ENCODE measurements around the gene PAX8.
"Not testable (repeated sequence)": the region's sequence is repeated elsewhere in the genome, so short reads cannot be mapped to it uniquely, and the experiment has no call there.

PAX8 gene

GRCh38 chr2:113278742-113279139 lies at the start of gene PAX8:
Gene PAX8, minus strand, starts transcription at chr2:113278921. Its CDS starts 527 bp downstream, at chr2:113278394.
- no peak for DNase-seq

DNA sequence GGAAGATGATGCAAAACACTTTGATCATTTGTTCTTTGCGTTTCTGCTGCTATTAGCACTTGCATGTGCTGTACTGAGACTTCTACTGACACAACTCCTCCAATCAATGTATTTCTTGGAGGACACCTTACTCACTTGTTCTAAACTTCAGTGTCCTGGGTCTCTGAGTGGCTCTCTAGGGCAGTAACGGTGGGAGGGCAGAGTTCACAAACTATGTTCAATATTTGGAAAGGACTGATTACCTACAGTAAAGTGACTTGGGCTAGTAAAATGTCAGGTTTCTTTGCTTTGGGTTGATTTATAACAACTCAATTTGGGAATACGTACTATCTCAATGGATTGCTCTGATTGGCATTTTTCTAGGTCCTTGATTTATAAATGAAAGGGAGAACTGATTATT lies 49.3 kb upstream of the PAX8 start:
- DNase-seq = no peak

- DNase-seq = not testable (repeated sequence)
These were observed 46.5 kb upstream of the PAX8 start for GRCh38 chr2:113325161-113325731.

- DNase-seq = no peak
These were observed 46.0 kb upstream of the PAX8 start for GRCh38 chr2:113324684-113325160.

DNA sequence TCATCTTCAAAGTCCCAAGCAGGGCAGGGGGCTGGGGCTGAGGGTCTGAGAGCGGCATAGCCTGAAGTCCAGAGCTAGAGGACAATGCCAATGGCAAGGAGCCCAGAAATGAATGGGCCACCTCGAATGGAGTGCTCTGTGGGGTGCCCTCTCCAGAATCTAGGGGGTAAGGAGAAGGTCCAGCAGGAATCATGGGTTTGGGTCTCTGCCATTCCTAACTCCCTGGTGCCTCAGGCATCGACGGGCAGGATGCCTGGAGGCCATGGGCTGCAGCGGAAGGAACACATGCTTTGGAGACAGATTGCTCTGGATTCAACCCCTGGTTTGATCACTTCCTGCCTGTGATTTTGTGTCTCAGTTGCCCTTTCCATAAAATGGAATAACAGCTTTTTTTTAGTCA lies 44.4 kb upstream of the PAX8 start:
- not testable (repeated sequence) for DNase-seq

GRCh38 chr2:113320106-113320505 lies 41.4 kb upstream of the PAX8 start:
- not testable (repeated sequence) for DNase-seq

- not testable (repeated sequence) for DNase-seq
These were observed 40.2 kb upstream of the PAX8 start for GRCh38 chr2:113318941-113319340.

- DNase-seq = no peak
These were observed 37.4 kb upstream of the PAX8 start for GRCh38 chr2:113316085-113316484.

DNA sequence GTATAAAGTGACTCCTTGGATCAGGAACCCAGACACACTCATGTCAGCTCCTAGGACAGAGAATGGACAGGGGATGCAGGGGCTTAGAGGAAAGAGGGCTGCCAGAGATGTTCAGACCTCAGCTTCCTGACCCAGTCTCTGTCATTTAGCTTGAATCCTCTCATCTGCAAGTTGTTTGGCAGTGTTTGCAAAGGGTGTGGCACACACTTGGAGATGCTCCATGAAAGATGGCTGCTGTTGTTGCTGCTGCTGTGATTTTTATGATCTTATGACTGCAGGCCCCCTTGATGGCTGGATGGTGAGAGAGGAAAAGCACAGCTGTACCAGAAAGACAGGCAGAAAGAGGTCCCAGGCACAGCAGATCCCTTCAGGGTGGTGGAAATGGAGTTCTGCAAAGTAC lies 35.9 kb upstream of the PAX8 start:
- not testable (repeated sequence) for DNase-seq

DNA sequence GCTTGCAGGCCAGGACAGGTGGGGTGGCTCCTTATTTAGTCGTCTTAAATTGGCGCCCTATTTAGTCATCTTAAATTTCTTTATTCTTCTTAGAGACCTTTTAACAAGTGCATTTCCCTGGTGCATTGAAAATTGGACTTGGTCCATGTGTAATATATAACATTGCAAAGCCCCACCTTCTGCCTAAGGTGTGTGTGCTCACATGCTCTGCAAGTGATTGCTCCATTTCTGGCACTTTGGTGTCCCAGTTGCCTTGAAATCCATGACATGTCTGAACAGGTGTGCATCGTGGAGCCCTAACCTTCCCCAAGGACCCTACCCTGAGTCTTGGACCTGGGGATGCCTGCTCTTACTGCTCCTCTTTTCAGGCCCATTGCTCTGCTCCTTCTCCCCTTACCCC lies 35.5 kb upstream of the PAX8 start:
- DNase-seq = not testable (repeated sequence)

DNA sequence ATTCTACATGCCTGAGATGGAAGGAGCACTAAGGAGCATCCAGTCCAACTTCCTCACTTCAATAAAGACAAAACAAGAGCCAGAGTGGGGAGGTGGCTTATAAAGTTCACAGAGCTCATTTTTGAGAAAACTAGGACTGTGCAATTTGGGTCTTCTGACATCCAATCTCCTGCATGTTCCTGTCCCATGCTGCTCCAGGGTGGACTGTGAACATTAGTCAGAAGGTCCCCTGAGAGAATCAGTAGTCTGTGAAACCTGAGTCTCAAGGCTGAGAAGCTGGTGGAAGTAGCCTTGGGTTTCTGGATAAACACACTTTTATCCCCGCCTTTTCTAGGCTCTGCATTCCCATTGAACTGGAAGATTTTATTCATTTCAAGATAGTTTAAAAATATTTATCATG lies 33.1 kb upstream of the PAX8 start:
- DNase-seq = not testable (repeated sequence)

DNA sequence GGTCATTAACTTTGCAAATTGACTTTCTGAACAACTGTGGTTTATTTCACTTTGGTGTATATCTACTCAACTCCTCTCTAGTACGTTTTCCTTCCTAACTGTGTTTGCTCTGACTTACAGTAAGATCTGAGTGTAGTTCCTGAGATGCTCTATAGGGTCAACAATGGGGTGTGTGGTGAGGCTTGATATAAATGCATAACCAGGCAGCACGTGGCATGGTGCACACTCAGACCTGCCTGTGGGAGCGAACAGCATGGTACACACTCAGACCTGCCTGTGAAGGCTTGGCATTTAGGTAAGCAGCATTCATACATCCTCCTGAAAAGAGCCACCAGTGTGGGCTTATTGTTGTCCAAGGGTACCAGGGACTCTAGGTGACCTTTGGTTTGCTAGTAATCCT lies 32.5 kb upstream of the PAX8 start:
- not testable (repeated sequence) for DNase-seq

GRCh38 chr2:113309655-113310387 lies 31.1 kb upstream of the PAX8 start:
- DNase-seq = no peak

DNA sequence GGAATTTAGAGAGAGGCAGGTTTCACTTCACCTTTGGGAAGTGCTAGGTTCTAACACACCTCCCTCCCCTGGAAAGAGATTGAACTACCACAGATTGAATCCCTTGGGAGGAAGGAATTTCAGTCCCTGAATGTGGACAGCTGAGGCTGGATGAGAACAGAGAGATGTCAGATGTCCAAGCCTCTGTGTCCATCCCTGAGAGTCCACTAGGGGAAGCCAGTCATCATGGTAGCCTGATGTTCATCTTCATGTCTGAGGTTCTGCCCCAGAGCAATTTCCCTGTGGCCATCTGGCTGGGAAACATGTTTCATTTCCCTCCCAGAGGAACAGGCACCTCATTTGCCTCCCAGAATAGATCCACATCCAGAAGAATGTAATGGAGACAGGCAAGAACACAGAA lies 30.1 kb upstream of the PAX8 start:
- DNase-seq = not testable (repeated sequence)

DNA sequence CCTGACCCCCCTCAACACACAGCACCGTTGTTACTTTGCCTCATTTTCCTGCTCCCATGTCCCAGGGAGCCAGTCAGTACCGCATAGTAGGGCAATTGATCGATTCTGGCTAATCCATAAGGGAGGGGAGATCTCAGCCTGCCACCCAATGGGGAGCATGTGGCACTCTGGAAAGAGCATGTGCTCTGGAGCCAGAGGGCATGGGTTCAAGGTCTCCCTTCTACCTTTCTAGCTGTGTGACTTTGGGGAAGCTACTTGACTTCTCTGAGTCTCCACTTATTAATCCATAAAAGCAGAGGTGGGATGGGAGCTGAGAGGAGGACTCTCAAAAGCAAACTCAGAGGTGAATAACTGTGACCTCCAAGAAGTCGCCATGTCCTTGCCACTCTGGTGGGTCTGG lies 27.5 kb upstream of the PAX8 start:
- not testable (repeated sequence) for DNase-seq

GRCh38 chr2:113305749-113306148 lies 27.0 kb upstream of the PAX8 start:
- not testable (repeated sequence) for DNase-seq

DNA sequence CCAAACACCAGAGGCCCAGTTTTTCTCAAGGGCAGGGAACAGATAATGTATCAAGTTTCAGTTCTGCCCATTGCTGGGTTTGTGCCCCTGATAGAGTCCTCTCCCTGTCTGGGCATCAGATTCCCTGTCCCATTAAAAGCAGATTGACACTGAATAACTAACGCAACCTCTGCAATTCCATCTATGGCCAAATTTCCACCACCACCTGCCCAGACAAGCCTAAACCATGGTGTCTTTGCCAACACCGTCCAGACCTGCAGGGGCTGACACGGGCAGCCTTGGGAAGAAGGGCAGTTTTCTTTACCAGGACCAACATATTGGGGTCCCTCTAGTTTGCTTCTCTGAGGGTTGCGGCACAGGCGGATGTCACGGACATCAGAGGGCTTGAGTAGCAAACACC lies 26.4 kb upstream of the PAX8 start:
- DNase-seq = no peak

DNA sequence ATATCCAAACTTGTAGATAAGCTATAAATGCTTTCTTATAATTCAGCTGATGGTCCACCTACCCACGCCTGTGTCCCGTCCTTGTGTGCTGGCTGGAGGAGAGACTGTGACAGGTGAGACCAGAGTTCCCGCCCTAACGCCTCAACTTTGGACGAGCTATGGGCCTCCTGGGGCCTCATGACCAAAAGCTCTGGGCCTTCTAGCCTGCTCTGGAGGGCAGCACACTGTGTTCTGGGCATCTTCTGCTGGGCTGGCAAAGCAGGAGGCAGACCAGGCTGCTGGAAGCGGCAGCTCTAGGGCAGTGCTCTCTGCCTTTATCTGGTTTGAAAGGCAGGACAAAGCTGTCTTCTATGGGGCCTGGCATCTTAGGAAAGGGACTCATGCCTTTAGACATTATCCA lies 26.0 kb upstream of the PAX8 start:
- no peak for DNase-seq

DNA sequence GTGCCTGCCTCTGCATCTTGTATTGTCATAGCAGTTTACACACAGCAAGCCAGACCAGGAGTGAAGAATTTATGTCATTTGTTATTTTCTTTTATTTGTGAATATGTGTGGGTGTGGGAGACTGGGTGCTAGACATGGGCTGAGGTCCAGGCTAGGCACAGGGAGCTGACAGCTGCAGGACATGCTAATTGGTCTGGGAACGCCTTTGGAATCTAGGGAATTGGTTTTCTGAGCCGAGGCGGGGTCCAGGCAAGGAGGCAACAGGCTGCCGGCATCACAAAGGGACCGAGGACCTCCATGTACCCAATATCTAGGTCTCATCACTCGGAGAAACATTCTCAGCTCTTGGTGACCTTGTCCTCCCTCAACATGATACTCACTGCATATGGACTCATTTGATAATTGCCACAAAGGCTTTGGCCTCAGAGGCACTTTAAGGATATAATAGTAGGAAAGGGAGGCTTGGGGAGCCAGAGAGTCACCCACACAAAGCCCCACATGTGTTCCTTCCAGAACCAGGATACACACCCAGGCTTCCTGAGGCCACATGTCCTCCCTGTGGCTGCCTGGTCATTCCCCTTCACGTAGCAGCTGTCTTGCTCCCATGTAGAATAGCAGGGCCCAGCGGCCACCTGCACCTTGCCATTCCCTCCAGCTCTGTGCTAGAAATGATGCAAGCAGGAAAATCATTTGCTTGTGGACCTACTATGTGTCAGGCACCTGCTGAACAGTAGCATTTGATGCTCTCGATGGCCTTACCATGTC lies 23.7 kb upstream of the PAX8 start:
- DNase-seq = not testable (repeated sequence)

GRCh38 chr2:113300281-113300680 lies 21.6 kb upstream of the PAX8 start:
- no peak for DNase-seq

GRCh38 chr2:113298176-113298575 lies 19.5 kb upstream of the PAX8 start:
- DNase-seq = no peak

- not testable (repeated sequence) for DNase-seq
These were observed 18.9 kb upstream of the PAX8 start for GRCh38 chr2:113297590-113297989.

- DNase-seq = no peak
These were observed 12.5 kb upstream of the PAX8 start for GRCh38 chr2:113291191-113291590.

DNA sequence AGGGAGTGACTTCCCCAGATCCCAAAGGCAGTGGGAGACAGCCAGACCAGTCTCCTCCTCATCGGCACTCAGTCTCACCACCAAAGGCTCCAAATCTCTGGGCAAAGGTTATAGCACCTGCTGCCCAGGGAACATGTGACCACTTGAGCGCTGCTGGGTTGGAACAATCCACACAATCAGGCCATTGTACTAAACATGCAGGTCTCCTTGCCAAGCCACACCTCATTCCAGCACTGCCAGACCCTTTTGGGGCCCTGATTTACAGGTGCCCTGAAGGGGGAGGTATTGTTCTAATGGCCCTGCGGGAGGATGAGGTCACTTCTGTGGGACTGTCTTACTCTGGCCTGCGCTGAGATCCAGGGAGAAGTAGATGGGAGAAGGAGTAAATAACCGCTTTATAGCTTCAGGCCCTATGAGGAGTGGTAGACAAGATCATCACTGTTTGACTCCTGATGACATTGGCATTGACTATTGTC lies 10.0 kb upstream of the PAX8 start:
- DNase-seq = not testable (repeated sequence)
